OCI-LY3 (cell line): ENCODE data around the gene HDDC3.

Experiments
- H2AFZ ChIP-seq: fragments of 200-600, 300-600 bp; shearing (Covaris generic); 2 replicates; pipeline ENCODE4 v1.6.0; 2014; ENCODE audit warnings: antibody characterized with exemption, low read depth, low read length
- H3K27ac ChIP-seq: fragments of 200-600, 300-600 bp; sonication (generic); 2 replicates; pipeline ENCODE4 v1.5.1; 2014; ENCODE audit warnings: mild to moderate bottlenecking, low read length, moderate library complexity, mixed read lengths
- H3K27me3 ChIP-seq: fragments of 200-600, 300-600 bp; sonication (generic); 2 replicates; pipeline ENCODE4 v1.6.1; 2014; ENCODE audit warnings: low read depth, low read length, mixed read lengths
- H3K36me3 ChIP-seq: fragments of 200-600, 300-600 bp; sonication (generic); replicated peaks from 2 replicates; pipeline ENCODE3; 2014; ENCODE audit warnings: low read depth, low read length, mixed read lengths
- H3K4me1 ChIP-seq: fragments of 300-600, 200-600 bp; sonication (generic); 2 replicates; pipeline ENCODE4 v1.6.1; 2014; ENCODE audit warnings: low read length, mixed read lengths
- H3K4me2 ChIP-seq: fragments of 200-600, 300-600 bp; sonication (generic); 2 replicates; pipeline ENCODE4 v1.6.1; 2014; ENCODE audit warnings: low read length, mixed read lengths
- H3K4me3 ChIP-seq: fragments of 300-600, 200-600 bp; sonication (generic); 2 replicates; pipeline ENCODE4 v1.5.1; 2014; ENCODE audit warnings: antibody characterized with exemption, mild to moderate bottlenecking, low read length, moderate library complexity
- H3K79me2 ChIP-seq: fragments of 300-600, 200-600 bp; shearing (Covaris generic); 2 replicates; pipeline ENCODE4 v1.6.1; 2014; ENCODE audit warnings: mild to moderate bottlenecking, low read length, mixed read lengths
- H3K9ac ChIP-seq: fragments of 300-600, 200-600 bp; shearing (Covaris generic); 2 replicates; pipeline ENCODE4 v1.6.0; 2014; ENCODE audit warnings: mild to moderate bottlenecking, low read length, moderate library complexity
- H3K9me3 ChIP-seq: fragments of 200-600, 300-600 bp; shearing (Covaris generic); 2 replicates; pipeline ENCODE4 v1.6.1; 2014; ENCODE audit warnings: low read length, mixed read lengths; ENCODE audit not compliant: insufficient read depth
- H4K20me1 ChIP-seq: fragments of 200-600, 300-600 bp; sonication (generic); 2 replicates; pipeline ENCODE4 v1.6.1; 2016; ENCODE audit warnings: low read length, mixed read lengths; ENCODE audit not compliant: insufficient read depth
- CTCF ChIP-seq: fragments of 200-600, 300-600 bp; sonication (generic); IDR thresholded peaks from 2 replicates; pipeline ENCODE4 v1.5.1; 2014; ENCODE audit warnings: antibody characterized with exemption, low read length, low read depth
- EZH2phosphoT487 ChIP-seq: fragments of 200-600 bp; shearing (Covaris generic); IDR thresholded peaks from 2 replicates; pipeline ENCODE4 v1.6.1; 2018; ENCODE audit warnings: antibody characterized with exemption, mixed run types, low read depth

The HDDC3 gene

GRCh38 chr15:90942354-90943120, 10.2 kb upstream of the HDDC3 start:
- H2AFZ ChIP-seq: no peak overlapping the region
- H3K4me3 ChIP-seq: no peak overlapping the region
- no peak overlapping the region for H3K4me2 ChIP-seq
- H3K27me3 ChIP-seq: no peaks in the 10 kb centered on the region
- H3K4me1 ChIP-seq: no peaks in the 10 kb centered on the region
- no peaks in the 10 kb centered on the region for H4K20me1 ChIP-seq
- no peak overlapping the region for H3K9ac ChIP-seq
- no peaks in the 10 kb centered on the region for H3K9me3 ChIP-seq
- H3K79me2 ChIP-seq: no peaks in the 10 kb centered on the region
- H3K27ac ChIP-seq: no peak overlapping the region
- no peak for TF ChIP-seq EZH2phosphoT487
- TF ChIP-seq CTCF: no peak
- peaks cover 61% of the 10 kb centered on the region for H3K36me3 ChIP-seq

- H3K27ac ChIP-seq: no peak overlapping the region
- no peaks in the 10 kb centered on the region for H3K27me3 ChIP-seq
- H3K4me2 ChIP-seq: no peak overlapping the region
- H3K9me3 ChIP-seq: no peaks in the 10 kb centered on the region
- no peak overlapping the region for H2AFZ ChIP-seq
- H3K4me3 ChIP-seq: no peak overlapping the region
- peaks cover 51% of the 10 kb centered on the region for H3K36me3 ChIP-seq
- no peak overlapping the region for H3K9ac ChIP-seq
- H3K79me2 ChIP-seq: peaks cover 3% of the 10 kb centered on the region
- TF ChIP-seq EZH2phosphoT487 (no peak), CTCF (no peak)
- H4K20me1 ChIP-seq: peaks cover 3% of the 10 kb centered on the region; the same call in 1 of the 2 replicates
- peaks cover 3% of the 10 kb centered on the region for H3K4me1 ChIP-seq
Measured at GRCh38 chr15:90941038-90941437, 8.7 kb upstream of the HDDC3 start.

GRCh38 chr15:90939756-90940155, 7.4 kb upstream of the HDDC3 start:
- H3K4me1 ChIP-seq: peaks cover 8% of the 10 kb centered on the region
- peaks cover 46% of the 10 kb centered on the region for H3K36me3 ChIP-seq
- H3K9me3 ChIP-seq: no peaks in the 10 kb centered on the region
- H2AFZ ChIP-seq: no peak overlapping the region
- peaks cover 12% of the 10 kb centered on the region for H3K79me2 ChIP-seq
- peaks cover 3% of the 10 kb centered on the region; the same call in 1 of the 2 replicates for H4K20me1 ChIP-seq
- TF ChIP-seq EZH2phosphoT487 (no peak), CTCF (no peak)
- no peak overlapping the region for H3K4me3 ChIP-seq
- no peak overlapping the region for H3K9ac ChIP-seq
- H3K27me3 ChIP-seq: no peaks in the 10 kb centered on the region
- H3K27ac ChIP-seq: no peak overlapping the region
- H3K4me2 ChIP-seq: no peak overlapping the region

- H3K36me3 ChIP-seq: peaks cover 38% of the 10 kb centered on the region
- no peak overlapping the region for H3K4me2 ChIP-seq
- H3K4me1 ChIP-seq: peaks cover 17% of the 10 kb centered on the region
- H4K20me1 ChIP-seq: peaks cover 3% of the 10 kb centered on the region; the same call in 1 of the 2 replicates
- H3K4me3 ChIP-seq: no peak overlapping the region
- H3K27me3 ChIP-seq: no peaks in the 10 kb centered on the region
- no peak overlapping the region for H3K9ac ChIP-seq
- H3K79me2 ChIP-seq: peaks cover 12% of the 10 kb centered on the region
- H3K9me3 ChIP-seq: no peaks in the 10 kb centered on the region
- no peak for TF ChIP-seq CTCF
- TF ChIP-seq EZH2phosphoT487: no peak
- H2AFZ ChIP-seq: no peak overlapping the region
- no peak overlapping the region for H3K27ac ChIP-seq
Measured at GRCh38 chr15:90938261-90938660, 5.9 kb upstream of the HDDC3 start.
